GM18873 (cell line): ENCODE measurements around the gene MICU1.
"Not testable (repeated sequence)": the region's sequence is repeated elsewhere in the genome, so short reads cannot be mapped to it uniquely, and the experiment has no call there.

ENCODE experiments used
- ATAC-seq: cut with Tn5 transposase; IDR thresholded peaks from one replicate; pipeline ENCODE4 v1.9.1; 2021; ENCODE audit warnings: mild to moderate bottlenecking, moderate library complexity, moderate number of reproducible peaks; ENCODE audit not compliant: unreplicated experiment, low FRiP score

Gene MICU1

DNA sequence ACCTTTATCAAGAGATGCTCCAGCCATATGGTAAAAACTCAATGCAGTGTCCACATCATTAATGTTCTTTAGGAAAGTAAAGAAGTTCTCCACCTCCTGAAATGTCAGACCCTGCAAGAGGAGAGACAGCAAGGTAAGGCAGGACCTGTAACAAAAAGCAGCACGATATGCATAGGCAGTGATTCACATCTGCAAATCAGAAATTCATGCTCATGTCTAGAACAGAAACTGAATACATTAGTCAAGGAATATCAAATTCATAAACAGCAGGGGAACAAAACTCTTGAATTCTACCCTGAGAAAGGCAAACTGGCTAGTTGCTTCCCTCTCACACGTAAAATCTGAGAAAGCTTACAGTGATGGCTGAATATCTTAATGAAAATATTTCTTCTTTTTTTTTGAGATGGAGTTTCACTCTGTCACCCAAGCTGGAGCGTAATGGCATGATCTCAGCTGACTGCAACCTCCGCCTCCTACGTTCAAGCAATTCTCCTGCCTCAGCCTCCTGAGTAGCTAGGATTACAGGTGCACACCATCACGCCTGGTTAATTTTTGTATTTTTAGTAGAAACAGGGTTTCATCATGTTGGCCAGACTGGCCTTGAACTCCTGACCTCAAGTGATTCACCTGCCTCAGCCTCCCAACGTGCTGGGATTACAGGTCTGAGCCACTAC is 217.8 kb downstream of the MICU1 start:
- no peak for ATAC-seq

DNA sequence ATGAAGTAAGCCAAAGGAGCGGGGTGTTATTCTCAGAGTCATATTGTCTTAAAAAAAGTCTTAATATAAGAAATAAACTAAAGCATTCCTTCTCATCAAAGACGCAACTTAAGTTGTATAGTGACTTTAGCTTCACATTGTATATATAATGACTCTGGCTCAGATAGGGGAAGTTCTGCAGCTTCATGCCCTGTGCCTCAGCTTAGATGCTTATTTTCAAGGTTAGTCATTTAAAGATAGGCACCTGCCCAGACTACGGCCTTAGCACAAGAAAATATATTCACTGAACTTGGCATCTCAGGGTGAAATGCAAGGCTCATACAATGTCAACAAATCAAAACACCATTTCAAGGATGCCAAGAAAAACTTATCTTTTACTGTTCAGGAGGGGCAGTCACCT is 218.4 kb downstream of the MICU1 start:
- ATAC-seq, result no peak

GRCh38 chr10:72395581-72395980 is 230.3 kb downstream of the MICU1 start:
- ATAC-seq, result not testable (repeated sequence)

DNA sequence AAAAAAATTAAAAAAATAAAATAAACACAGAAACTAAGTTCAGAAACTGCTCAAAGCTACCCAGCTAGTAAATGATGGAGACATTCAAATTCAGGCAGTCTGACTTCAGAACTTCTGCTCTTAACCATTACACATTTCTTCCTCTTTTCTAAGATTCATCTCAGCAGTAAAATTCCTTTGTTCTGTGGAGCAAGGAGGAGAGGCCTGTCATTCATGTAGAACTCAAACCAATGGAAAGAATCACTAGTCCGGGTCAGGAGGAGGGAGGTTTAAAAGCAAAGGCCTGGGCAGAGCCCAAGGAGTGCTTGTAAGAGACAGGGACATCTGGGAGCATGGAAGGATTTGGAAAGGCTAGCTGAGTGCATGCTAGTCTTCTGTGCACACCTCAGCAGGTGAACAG is 233.3 kb downstream of the MICU1 start:
- ATAC-seq, result no peak

- no peak for ATAC-seq
Measured at GRCh38 chr10:72390764-72391163, 235.1 kb downstream of the MICU1 start.

DNA sequence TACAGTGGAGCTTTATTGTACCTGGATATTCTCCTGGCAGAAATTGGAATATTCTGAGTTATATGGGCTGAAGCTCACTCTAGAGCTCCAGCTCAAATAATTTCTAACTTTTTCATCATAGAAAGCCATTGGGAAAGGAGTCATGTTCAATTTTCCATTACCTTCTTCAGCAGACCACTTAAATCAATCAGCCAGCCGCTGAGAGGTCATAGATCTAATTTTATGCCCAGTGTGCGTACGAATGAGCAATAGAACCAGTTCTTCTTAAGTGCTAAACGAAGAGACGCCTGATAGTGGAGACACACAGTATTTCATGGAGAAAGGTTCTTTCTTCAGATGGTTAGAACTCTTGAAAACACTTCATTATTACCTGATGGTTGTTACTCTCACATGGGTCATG is 236.2 kb downstream of the MICU1 start:
- no peak for ATAC-seq

DNA sequence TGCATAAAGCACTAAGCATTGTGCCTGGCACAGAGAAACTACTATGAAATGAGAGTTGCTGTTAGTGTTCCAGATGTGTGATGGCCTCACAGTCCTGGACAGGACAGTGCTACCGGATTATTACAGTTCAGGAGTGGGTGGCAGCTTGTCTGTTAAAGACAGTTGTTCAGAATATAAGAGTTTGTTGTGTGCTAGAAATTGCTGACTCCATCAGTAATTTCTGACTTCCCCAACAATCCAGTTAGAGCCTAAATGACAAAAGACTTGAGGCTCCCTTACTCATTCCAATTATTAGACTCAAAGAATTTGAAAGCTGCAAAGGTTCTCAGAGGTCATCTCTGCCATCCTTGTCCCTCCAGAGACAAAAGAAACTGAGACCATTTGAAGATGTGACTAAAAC is 236.9 kb downstream of the MICU1 start:
- ATAC-seq, result no peak

DNA sequence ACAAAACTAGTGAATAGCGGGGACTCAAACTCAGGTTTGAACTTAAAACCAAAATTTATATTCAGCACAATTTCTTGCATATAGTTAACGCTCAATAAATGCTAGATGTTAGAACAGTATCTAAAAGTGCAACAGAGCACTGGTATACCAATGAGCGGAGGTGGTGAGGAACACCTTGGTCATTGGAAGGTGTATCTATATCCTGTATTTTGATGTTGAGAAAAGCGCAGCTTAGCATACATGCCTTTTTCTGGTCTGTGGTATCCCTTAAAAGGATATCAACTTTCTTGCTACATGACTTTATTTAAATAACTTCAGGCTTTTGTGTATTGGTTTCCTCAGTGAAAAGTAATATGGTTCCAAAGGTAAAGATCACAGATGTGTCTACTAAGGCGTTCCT is 237.8 kb downstream of the MICU1 start:
- no peak for ATAC-seq

GRCh38 chr10:72386916-72387586 is 238.8 kb downstream of the MICU1 start:
- no peak for ATAC-seq

DNA sequence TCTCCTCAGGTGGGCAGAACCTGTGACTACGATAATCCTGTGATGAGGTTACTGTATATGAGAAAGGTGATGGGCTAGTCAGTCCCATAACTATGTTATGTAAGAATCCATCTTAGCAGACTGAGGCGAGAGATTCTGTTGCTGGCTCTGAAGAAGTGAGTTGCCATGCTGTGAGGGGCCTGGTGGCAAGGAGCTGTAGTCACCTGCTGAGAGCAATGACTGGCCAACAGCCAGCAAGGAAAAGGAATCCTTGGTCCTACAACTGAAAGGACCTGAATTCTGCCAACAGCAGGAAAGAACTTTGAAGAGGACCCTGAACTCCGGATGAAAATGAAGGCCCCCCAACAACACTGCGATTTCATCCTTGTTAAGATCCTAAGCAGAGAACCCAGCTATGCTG is 240.2 kb downstream of the MICU1 start:
- ATAC-seq, result no peak

DNA sequence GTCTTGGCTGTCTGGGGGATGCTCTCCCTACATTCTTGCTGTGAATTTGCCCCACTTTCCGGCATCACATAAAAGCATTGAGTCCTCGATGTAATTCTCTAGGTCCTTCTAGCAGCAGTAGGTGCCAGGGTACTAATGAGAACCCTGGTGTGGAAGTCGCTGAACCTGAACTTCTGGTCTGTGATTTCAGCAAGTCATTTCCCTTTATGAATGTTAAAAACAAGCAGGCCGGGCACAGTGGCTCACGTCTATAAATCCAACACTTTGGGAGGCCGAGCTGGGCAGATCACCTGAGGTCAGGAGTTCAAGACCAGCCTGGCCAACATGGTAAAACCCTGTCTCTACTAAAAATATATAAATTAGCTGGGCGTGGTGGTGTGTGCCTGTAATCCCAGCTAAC is 240.9 kb downstream of the MICU1 start:
- not testable (repeated sequence) for ATAC-seq

- no peak for ATAC-seq
Measured at GRCh38 chr10:72379776-72380175, 246.1 kb downstream of the MICU1 start.

GRCh38 chr10:72379062-72379461 is 246.8 kb downstream of the MICU1 start:
- ATAC-seq, result no peak

DNA sequence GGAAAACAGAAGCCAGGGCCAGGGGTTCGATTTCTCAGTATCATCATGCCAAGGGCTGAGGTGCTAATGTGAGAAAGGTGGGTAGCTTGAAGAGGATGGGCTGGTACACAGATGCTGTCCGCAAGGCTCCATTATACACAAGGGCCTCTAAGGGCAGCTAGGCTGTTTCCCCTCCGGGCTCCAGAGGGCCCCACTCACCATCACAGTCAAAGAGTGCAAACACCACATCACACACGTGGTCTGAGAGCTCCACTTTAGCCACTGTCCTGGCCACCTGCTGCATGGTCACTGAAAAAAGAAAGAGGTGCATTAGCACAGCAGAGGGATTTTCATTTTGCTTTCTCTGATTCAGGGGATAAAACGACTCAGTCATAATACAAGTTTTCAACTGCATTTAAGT is 250.3 kb downstream of the MICU1 start:
- ATAC-seq, result no peak

- no peak for ATAC-seq
Measured at GRCh38 chr10:72375173-72375572, 250.7 kb downstream of the MICU1 start.

GRCh38 chr10:72370201-72370722 is 255.6 kb downstream of the MICU1 start:
- ATAC-seq, result no peak

- ATAC-seq, result no peak
Measured at GRCh38 chr10:72367301-72367960, 258.4 kb downstream of the MICU1 start.

DNA sequence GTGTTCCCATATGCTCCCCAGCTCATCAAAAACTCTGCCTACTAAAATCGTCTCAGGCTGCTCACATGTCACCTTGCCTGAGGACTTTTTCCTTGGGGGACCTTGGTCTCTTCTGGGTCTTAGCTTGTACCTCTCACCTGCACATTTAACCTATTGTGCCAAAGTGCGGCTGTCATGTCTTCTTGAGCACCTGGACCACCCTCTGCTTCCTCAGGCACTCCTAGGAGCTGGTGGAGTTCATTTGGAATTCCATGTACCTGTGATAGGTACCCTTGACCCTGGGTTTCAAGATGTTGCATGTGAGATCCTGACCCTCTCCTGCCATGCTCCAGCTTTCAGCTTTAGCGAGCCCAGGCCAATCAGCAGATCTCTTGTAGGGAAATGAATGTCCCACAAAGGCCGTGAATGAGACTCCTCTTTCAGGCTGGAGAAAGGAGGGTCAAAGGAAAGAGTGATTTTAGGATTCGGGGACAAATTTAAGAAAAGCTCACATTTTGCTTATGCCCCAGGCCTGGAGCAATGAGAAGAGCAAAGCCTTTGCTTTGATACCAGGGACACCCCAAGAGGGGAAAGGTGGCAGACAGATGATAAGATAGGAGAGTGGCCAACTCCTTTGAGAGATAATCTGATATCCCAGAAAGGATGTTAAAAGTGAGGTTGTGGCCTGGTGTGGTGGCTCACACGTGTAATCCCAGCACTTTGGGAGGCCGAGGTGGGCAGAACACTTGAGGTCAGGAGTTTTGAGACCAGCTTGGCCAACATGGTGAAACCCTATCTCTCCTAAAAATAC is 260.6 kb downstream of the MICU1 start:
- no peak for ATAC-seq

DNA sequence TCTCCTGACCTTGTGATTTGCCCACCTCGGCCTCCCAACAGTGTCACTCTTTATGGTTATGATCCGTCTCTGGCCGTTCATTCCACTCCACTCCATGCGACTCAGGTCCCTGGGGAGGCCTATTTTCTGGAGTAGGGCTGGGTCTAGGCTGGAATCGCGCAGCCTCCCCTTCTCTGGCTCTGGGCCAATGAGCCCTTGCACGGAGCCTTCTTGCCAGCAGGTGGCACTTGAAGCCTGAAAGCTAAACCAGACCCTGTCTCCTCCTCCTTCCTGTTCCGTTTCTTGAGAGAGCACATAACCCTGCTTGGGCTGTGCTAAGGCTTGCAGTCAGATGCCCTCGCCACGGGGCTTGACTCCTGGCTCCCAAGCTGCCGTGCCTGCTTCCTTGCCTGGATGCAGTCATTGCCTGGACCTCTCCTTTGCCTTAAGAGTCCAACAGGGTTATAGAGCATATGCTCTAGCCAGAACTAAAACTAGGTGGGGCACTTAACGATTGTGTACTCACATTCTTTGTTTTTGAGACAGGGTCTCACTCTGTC is 261.6 kb downstream of the MICU1 start:
- ATAC-seq, result peak; percentile 81

GRCh38 chr10:72356987-72357386 is 268.9 kb downstream of the MICU1 start:
- ATAC-seq, result no peak

DNA sequence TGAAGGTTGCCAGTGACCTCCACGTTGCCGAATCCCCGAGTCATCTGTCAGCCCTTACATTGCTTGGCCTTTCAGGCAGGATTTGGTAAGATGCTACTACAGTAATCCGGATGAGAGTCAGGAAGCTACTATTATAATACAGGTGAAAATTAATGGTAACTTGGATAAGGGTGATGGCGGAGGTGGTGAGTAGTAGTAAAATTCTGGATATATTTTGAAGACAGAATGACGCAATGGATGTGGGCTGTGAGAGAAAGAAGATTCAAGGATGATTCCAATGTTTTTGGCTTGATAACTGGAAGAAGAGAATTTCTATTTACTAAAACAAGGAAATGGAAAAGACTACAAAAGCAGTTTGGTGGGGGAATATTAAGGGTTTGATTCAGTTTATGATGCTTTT is 269.8 kb downstream of the MICU1 start:
- no peak for ATAC-seq
